ENCODE results near the gene HMCN1. TPM values are rescaled to one million over a fixed set of nuclear protein-coding genes. Genes with fewer than 3 reads are reported as not detected.

Gene HMCN1
- total and polyA plus RNA-seq, 4 donors: 3.2 to 149 (median 15.4) TPM

- H3K36me3 ChIP-seq (ENCODE audit: control insufficient read depth in 4 of 4, insufficient read depth in 4 of 4, low read length in 4 of 4): no peaks in the 10 kb centered on the region
- H3K9me3 ChIP-seq (ENCODE audit: control insufficient read depth in 4 of 4, insufficient read depth in 3 of 4, low read length in 3 of 4): no peaks in the 10 kb centered on the region
- peaks cover 0 to 29% (median 4%) of the 10 kb centered on the region in 5 donors for H3K4me1 ChIP-seq (ENCODE audit: control insufficient read depth in 5 of 5, insufficient read depth in 5 of 5, low read length in 5 of 5)
- ATAC-seq (ENCODE audit: insufficient read depth, low FRiP score) (no peak), DNase-seq (no peak)
- H3K9ac ChIP-seq (ENCODE audit: insufficient read depth in 1 of 2, low read length in 2 of 2): no peak overlapping the region
- no peak overlapping the region for H3K27ac ChIP-seq (ENCODE audit: low read depth in 1 of 2, low read length in 1 of 2)
- no peak for TF ChIP-seq CTCF (IDR thresholded peaks at IDR 0.05; ENCODE audit: control extremely low read depth, extremely low read depth)
- H3K27me3 ChIP-seq (ENCODE audit: control insufficient read depth in 3 of 3, insufficient read depth in 3 of 3, low read length in 2 of 3): no peaks in the 10 kb centered on the region
- no peak overlapping the region for H3K4me3 ChIP-seq
- 75 to 83% methylated on average over 3 of the region's 3 CpGs for WGBS, 2 donors
These were observed 231.7 kb downstream of the HMCN1 start for GRCh38 chr1:185965870-185966269.

GRCh38 chr1:185966471-185966870 lies 232.3 kb downstream of the HMCN1 start:
- Histone ChIP-seq H3K27ac (ENCODE audit: low read depth in 1 of 2, low read length in 1 of 2) (no peak overlapping the region), H3K36me3 (ENCODE audit: control insufficient read depth in 4 of 4, insufficient read depth in 4 of 4, low read length in 4 of 4) (no peaks in the 10 kb centered on the region), H3K27me3 (ENCODE audit: control insufficient read depth in 3 of 3, insufficient read depth in 3 of 3, low read length in 2 of 3) (no peaks in the 10 kb centered on the region), H3K4me3 (no peak overlapping the region), H3K9ac (ENCODE audit: insufficient read depth in 1 of 2, low read length in 2 of 2) (no peak overlapping the region), H3K9me3 (ENCODE audit: control insufficient read depth in 4 of 4, insufficient read depth in 3 of 4, low read length in 3 of 4) (no peaks in the 10 kb centered on the region), H3K4me1 (ENCODE audit: control insufficient read depth in 5 of 5, insufficient read depth in 5 of 5, low read length in 5 of 5) (peaks cover 0 to 24% (median 4%) of the 10 kb centered on the region in 5 donors)
- WGBS, 2 donors: 86 to 92% methylated on average over 2 of the region's 2 CpGs
- DNase-seq: peak in 1 of 3 donors; percentile 17
- ATAC-seq (ENCODE audit: insufficient read depth, low FRiP score): no peak
- TF ChIP-seq CTCF (IDR thresholded peaks at IDR 0.05; ENCODE audit: control extremely low read depth, extremely low read depth): no peak

GRCh38 chr1:185969028-185969427 lies 234.8 kb downstream of the HMCN1 start:
- H3K9ac ChIP-seq (ENCODE audit: insufficient read depth in 1 of 2, low read length in 2 of 2): no peak overlapping the region
- WGBS, 2 donors: 74 to 83% methylated on average over 4 of the region's 4 CpGs
- peak overlapping the region in 1 of 2 donors; percentile 66 for H3K27ac ChIP-seq (ENCODE audit: low read depth in 1 of 2, low read length in 1 of 2)
- peaks cover 0 to 15% (median 5%) of the 10 kb centered on the region in 5 donors for H3K4me1 ChIP-seq (ENCODE audit: control insufficient read depth in 5 of 5, insufficient read depth in 5 of 5, low read length in 5 of 5)
- DNase-seq (peak in 2 of 3 donors; percentile 48 to 50), ATAC-seq (ENCODE audit: insufficient read depth, low FRiP score) (no peak)
- H3K4me3 ChIP-seq: no peak overlapping the region
- no peak for TF ChIP-seq CTCF (IDR thresholded peaks at IDR 0.05; ENCODE audit: control extremely low read depth, extremely low read depth)
- no peaks in the 10 kb centered on the region for H3K27me3 ChIP-seq (ENCODE audit: control insufficient read depth in 3 of 3, insufficient read depth in 3 of 3, low read length in 2 of 3)
- H3K9me3 ChIP-seq (ENCODE audit: control insufficient read depth in 4 of 4, insufficient read depth in 3 of 4, low read length in 3 of 4): no peaks in the 10 kb centered on the region
- H3K36me3 ChIP-seq (ENCODE audit: control insufficient read depth in 4 of 4, insufficient read depth in 4 of 4, low read length in 4 of 4): peaks cover 0 to 4% (median 0%) of the 10 kb centered on the region in 4 donors

GRCh38 chr1:185969524-185969991 lies 235.4 kb downstream of the HMCN1 start:
- Histone ChIP-seq H3K9ac (ENCODE audit: insufficient read depth in 1 of 2, low read length in 2 of 2) (no peak overlapping the region), H3K9me3 (ENCODE audit: control insufficient read depth in 4 of 4, insufficient read depth in 3 of 4, low read length in 3 of 4) (no peaks in the 10 kb centered on the region), H3K27me3 (ENCODE audit: control insufficient read depth in 3 of 3, insufficient read depth in 3 of 3, low read length in 2 of 3) (no peaks in the 10 kb centered on the region), H3K27ac (ENCODE audit: low read depth in 1 of 2, low read length in 1 of 2) (peak overlapping the region in 1 of 2 donors; percentile 66), H3K4me1 (ENCODE audit: control insufficient read depth in 5 of 5, insufficient read depth in 5 of 5, low read length in 5 of 5) (peaks cover 0 to 15% (median 5%) of the 10 kb centered on the region in 5 donors), H3K4me3 (no peak overlapping the region), H3K36me3 (ENCODE audit: control insufficient read depth in 4 of 4, insufficient read depth in 4 of 4, low read length in 4 of 4) (peaks cover 0 to 4% (median 0%) of the 10 kb centered on the region in 4 donors)
- TF ChIP-seq CTCF (IDR thresholded peaks at IDR 0.05; ENCODE audit: control extremely low read depth, extremely low read depth): no peak
- ATAC-seq (ENCODE audit: insufficient read depth, low FRiP score) (no peak), DNase-seq (no peak)

All from lung (tissue), 12 donors.